NCI-H128 (cell line): ENCODE measurements around the gene KDM3A.
"Not testable (repeated sequence)": the region's sequence is repeated elsewhere in the genome, so short reads cannot be mapped to it uniquely, and the experiment has no call there.

Source experiments
- DNase-seq: peaks from one replicate; lab custom pipeline; 2025; ENCODE audit not compliant: unreplicated experiment; lab: John Stamatoyannopoulos, UW

The KDM3A gene

DNA sequence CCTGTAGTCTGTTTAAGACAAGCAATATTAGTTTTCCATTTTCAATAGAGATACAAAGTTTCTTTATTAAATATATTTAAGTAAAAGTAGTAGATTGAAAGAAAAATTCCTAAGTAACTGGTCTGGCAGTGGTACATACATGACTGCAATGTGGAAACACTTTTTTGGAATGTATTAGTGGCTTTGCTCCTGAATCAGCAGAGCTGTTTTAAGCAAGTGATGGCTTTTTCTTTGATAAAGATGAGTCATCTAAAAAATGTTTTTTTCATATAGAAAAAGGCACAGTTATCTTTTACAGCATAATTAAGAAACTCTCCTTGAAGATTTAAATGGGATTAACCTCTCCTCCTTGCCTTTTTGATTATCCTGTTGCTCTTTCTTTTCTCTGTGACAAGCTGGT is 34.9 kb downstream of the KDM3A start:
- no peak for DNase-seq

DNA sequence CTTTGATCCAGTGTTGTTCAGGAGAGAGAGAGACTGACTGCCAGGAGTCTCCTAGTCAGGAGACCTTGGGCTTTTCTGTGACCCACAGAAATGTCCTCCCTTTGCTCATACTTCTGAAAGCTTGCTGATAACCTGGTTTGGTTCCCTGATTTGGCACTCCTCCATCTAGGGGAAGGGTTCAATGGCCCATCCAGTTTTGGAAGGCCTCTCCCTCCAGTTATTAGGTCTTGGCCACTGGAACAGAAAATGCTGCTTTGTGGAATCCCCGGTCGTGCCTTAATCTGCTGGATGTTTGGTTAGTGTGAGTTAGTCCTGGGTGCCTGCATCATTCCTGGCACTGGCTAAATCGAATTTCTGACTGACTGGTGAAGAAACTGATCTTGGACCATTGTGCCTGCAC is 35.7 kb downstream of the KDM3A start:
- DNase-seq: no peak

DNA sequence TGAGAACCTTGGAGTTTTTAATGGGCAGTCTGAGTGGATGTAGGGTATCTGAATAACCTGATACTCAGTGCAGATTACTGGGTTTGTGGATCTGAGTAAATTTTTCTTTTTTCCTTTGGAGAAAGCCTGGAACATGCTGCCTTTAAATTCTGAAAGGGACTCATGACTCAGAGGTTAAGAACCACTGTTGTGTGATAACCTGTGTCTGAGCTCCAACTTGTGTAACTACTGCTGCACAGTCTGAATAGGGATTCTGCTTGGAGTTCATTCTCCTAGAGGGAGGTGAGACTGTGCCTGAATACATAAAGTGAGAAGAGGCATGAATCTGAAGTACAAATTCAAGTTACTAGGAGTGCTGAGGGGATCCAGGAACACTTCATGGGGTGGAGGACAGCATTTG is 36.2 kb downstream of the KDM3A start:
- no peak for DNase-seq

- no peak for DNase-seq
These were observed 38.9 kb downstream of the KDM3A start for GRCh38 chr2:86480105-86480504.

GRCh38 chr2:86482034-86482433 is 40.9 kb downstream of the KDM3A start:
- no peak for DNase-seq

DNA sequence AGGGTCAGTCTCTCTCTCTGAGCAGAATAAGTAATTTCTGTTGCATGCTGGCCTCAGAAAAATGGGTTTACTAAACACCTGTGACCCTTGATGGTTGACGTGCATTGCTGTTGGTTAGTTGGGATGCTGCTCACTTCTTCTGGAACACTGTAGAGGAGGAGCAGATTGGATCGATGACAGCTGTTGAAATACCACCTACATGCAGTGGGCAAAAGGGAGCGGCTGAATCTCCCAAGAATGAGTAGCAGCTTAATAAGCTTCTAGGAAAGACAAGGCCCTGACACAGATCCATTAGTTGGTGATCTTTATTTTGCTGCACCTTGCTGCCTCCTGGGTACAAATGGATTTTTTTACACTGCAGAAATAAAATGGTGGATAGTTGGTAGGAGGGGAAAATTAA is 43.2 kb downstream of the KDM3A start:
- DNase-seq: no peak

GRCh38 chr2:86485103-86485502 is 43.9 kb downstream of the KDM3A start:
- no peak for DNase-seq

GRCh38 chr2:86485802-86486201 is 44.6 kb downstream of the KDM3A start:
- no peak for DNase-seq

GRCh38 chr2:86487062-86487461 is 45.9 kb downstream of the KDM3A start:
- DNase-seq: no peak

- DNase-seq: no peak
These were observed 47.5 kb downstream of the KDM3A start for GRCh38 chr2:86488561-86489250.

GRCh38 chr2:86489542-86489941 is 48.4 kb downstream of the KDM3A start:
- DNase-seq: no peak

GRCh38 chr2:86490245-86490644 is 49.1 kb downstream of the KDM3A start:
- no peak for DNase-seq

DNA sequence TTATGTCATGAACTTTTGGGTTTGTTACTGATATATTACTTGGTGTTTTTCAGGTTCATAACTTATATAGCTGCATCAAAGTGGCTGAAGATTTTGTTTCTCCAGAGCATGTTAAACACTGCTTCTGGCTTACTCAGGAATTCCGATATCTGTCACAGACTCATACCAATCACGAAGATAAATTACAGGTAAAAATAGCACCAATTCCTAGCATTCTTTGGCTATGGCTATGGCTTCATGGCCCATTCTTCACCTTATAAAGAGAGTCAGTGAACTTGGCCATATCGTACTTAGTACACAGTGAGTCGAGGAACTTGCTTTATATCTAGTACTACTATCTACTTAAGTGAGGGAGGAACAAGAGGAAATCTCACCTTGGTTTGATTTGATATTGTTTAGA is 49.9 kb downstream of the KDM3A start:
- no peak for DNase-seq

GRCh38 chr2:86492048-86492453 is 50.9 kb downstream of the KDM3A start:
- no peak for DNase-seq

GRCh38 chr2:86496391-86496790 is 55.2 kb downstream of the KDM3A start:
- not testable (repeated sequence) for DNase-seq

DNA sequence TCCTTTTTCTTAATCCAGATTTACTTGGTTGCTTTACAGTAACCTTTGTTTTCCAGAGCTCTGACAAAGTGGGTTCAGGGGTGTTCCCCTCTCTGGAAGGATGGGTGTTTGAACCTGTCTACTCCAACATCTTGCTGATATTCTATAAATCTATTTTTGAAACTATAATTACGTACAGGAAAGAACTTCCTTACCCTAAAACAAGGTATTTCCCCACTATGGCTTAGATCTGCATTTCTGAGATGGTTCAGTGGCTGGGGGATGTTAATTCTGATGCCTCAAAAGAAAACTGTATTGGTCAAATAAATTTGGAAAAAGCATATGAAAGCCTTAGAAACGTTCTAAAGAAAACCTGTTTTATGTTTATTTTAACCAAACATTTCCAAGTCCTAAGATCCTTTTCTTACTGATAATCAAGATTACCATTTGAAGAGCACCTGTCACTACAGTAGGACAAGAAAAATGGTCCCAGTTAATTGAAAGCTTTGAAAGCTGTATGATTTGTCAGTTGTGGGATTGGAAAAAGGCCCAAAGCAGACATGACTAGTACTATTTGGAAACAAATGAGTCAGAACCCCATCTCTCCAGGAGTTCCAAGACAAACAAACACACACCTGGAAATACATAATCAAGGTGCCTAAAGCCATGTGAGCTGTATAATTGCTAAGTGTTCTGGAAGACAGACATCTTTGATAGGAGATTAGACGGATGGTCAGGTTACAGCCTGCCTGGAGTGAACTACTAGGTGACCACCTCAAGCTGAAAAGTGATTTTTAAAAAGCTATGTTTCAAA is 57.5 kb downstream of the KDM3A start:
- DNase-seq: no peak

GRCh38 chr2:86499326-86499725 is 58.2 kb downstream of the KDM3A start:
- no peak for DNase-seq

DNA sequence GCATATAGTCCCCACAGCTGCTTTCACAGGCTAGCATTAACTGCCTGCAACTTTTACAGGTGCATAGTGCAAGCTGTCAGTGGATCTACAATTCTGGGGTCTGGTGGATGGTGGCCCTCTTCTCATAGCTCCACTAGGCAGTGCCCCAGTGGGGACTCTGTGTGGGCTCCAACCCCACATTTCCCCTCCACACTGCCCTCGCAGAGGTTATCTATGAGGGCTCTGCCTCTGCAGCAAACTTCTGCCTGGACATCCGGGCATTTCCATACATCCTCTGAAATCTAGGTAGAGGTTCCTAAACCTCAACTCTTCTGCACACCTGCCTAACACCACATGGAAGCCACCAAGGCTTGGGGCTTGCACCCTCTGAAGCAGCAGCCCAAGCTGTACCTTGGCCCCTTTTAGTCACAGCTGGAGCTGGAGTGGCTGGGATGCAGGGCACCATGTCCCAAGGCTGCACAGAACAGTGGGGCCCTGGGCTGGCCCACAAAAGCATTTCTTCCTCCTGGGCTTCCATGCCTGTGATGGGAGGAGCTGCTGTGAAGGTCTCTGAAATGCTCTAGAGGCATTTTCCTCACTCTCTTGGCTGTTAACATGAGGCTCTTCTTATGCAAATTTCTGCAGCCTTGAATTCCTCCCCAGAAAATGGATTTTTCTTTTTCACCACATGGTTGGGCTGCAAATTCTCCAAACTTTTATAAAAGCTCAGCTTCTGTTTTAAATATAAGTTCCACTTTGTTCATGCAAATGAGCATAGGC is 59.3 kb downstream of the KDM3A start:
- no peak for DNase-seq

- no peak for DNase-seq
These were observed 66.4 kb downstream of the KDM3A start for GRCh38 chr2:86507600-86507999.

GRCh38 chr2:86510436-86510933 is 69.3 kb downstream of the KDM3A start:
- no peak for DNase-seq

- DNase-seq: peak; percentile 17
These were observed 70.9 kb downstream of the KDM3A start for GRCh38 chr2:86512034-86512433.

- DNase-seq: no peak
These were observed 71.7 kb downstream of the KDM3A start for GRCh38 chr2:86512892-86513291.
